PFSK-1 (cell line): ENCODE measurements around the gene C11orf24.

Experiments used
- POLR2AphosphoS5 ChIP-seq: IDR thresholded peaks from 2 replicates; pipeline ENCODE4 v1.6.1; 2012; ENCODE audit warnings: low read depth, mild to moderate bottlenecking, control low read depth, low read length, moderate library complexity
- SIN3A ChIP-seq: IDR thresholded peaks from 2 replicates; pipeline ENCODE4 v1.6.1; 2012; ENCODE audit warnings: mild to moderate bottlenecking, low read length, moderate library complexity, borderline replicate concordance; ENCODE audit not compliant: insufficient read depth
- TF ChIP-seq, protein P1 (sequence below), 2 experiments: IDR thresholded peaks; 2 replicates each; pipeline versions ENCODE4 v1.6.1 to v1.8.0; 2011 to 2012; ENCODE audit warnings: low read depth in 2 of 2, low read length in 2 of 2, control low read depth in 1 of 2, inconsistent platforms in 1 of 2, mild to moderate bottlenecking in 1 of 2, moderate library complexity in 1 of 2; ENCODE audit not compliant: insufficient read depth in 1 of 2

DNA sequence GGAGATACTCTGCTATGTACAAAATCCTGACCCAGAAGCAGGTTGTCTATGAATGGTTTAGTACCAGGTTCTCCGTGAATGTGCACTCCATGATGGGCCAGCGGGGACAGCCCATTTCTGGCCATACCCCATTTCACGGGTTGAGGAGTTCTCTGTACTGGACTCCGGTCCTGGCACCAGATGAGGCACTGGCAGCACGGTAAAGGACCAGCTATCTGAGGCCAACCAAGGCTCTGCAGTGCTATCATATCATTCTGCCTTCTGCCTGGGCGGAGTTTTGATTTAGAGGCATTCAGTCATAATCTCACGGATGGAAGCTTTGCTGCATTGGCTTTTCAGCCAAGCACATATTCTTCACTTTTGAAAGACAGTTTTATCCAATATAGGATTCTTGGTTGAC is 40.2 kb downstream of the C11orf24 start:
- TF ChIP-seq, protein P1, sequence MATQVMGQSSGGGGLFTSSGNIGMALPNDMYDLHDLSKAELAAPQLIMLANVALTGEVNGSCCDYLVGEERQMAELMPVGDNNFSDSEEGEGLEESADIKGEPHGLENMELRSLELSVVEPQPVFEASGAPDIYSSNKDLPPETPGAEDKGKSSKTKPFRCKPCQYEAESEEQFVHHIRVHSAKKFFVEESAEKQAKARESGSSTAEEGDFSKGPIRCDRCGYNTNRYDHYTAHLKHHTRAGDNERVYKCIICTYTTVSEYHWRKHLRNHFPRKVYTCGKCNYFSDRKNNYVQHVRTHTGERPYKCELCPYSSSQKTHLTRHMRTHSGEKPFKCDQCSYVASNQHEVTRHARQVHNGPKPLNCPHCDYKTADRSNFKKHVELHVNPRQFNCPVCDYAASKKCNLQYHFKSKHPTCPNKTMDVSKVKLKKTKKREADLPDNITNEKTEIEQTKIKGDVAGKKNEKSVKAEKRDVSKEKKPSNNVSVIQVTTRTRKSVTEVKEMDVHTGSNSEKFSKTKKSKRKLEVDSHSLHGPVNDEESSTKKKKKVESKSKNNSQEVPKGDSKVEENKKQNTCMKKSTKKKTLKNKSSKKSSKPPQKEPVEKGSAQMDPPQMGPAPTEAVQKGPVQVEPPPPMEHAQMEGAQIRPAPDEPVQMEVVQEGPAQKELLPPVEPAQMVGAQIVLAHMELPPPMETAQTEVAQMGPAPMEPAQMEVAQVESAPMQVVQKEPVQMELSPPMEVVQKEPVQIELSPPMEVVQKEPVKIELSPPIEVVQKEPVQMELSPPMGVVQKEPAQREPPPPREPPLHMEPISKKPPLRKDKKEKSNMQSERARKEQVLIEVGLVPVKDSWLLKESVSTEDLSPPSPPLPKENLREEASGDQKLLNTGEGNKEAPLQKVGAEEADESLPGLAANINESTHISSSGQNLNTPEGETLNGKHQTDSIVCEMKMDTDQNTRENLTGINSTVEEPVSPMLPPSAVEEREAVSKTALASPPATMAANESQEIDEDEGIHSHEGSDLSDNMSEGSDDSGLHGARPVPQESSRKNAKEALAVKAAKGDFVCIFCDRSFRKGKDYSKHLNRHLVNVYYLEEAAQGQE (IDR thresholded peaks at IDR 0.05; ENCODE audit: insufficient read depth in 1 of 2, low read depth in 2 of 2, low read length in 2 of 2), result no peak
- no peak for TF ChIP-seq SIN3A
- no peak for TF ChIP-seq POLR2AphosphoS5
